SK-N-SH treated with all-trans-retinoic acid at 6 μM for 48 hours (cell line): ENCODE measurements around the gene EHBP1.

Source experiments
- CREB5 ChIP-seq: fragments of 250-450 bp; sonication (Bioruptor Pico); IDR thresholded peaks from 2 replicates; pipeline ENCODE4 v1.5.1; 2020; ENCODE audit warnings: low read depth, mild to moderate bottlenecking, moderate library complexity
- ESRRG ChIP-seq: fragments of 250-450 bp; sonication (Bioruptor Pico); IDR thresholded peaks from 2 replicates; pipeline ENCODE4 v1.6.1; 2021; ENCODE audit warnings: mild to moderate bottlenecking
- ISL1 ChIP-seq: fragments of 250-450 bp; sonication (Bioruptor Pico); IDR thresholded peaks from 2 replicates; pipeline ENCODE4 v2.1.2; 2022; ENCODE audit warnings: mild to moderate bottlenecking, moderate library complexity
- PATZ1 ChIP-seq: fragments of 250-450 bp; sonication (Bioruptor Pico); IDR thresholded peaks from 2 replicates; pipeline ENCODE4 v1.8.0; 2020; ENCODE audit warnings: mild to moderate bottlenecking, moderate library complexity, borderline replicate concordance
- POU6F1 ChIP-seq: fragments of 250-450 bp; sonication (Bioruptor Pico); IDR thresholded peaks from 2 replicates; pipeline ENCODE4 v1.8.0; 2021; ENCODE audit warnings: low read depth, mild to moderate bottlenecking, moderate library complexity, borderline replicate concordance
- RARB ChIP-seq: fragments of 250-450 bp; sonication (Bioruptor Pico); IDR thresholded peaks from 2 replicates; pipeline ENCODE4 v1.8.0; 2021; ENCODE audit warnings: mild to moderate bottlenecking, moderate library complexity
- TCF4 ChIP-seq: fragments of 250-450 bp; sonication (Bioruptor Pico); IDR thresholded peaks from 2 replicates; pipeline ENCODE4 v1.8.0; 2021; ENCODE audit warnings: mild to moderate bottlenecking, moderate library complexity, borderline replicate concordance
- TOX ChIP-seq: fragments of 250-450 bp; sonication (Bioruptor Pico); IDR thresholded peaks from 2 replicates; pipeline ENCODE4 v1.8.0; 2021; ENCODE audit warnings: mild to moderate bottlenecking, moderate library complexity, borderline replicate concordance
- ZFP3 ChIP-seq: fragments of 250-450 bp; sonication (Bioruptor Pico); IDR thresholded peaks from 2 replicates; pipeline ENCODE4 v1.5.0; 2020; ENCODE audit warnings: mild to moderate bottlenecking, moderate library complexity
- ZFP30 ChIP-seq: fragments of 450-650 bp; formaldehyde crosslinking; IDR thresholded peaks from 2 replicates; pipeline ENCODE4 v1.5.0; 2022; ENCODE audit warnings: mild to moderate bottlenecking, moderate library complexity
- ZNF70 ChIP-seq: fragments of 450-650 bp; formaldehyde crosslinking; IDR thresholded peaks from 2 replicates; pipeline ENCODE4 v1.5.0; 2020; ENCODE audit warnings: mild to moderate bottlenecking, moderate library complexity
- ZNF8 ChIP-seq: fragments of 450-650 bp; formaldehyde crosslinking; IDR thresholded peaks from 2 replicates; pipeline ENCODE4 v1.5.0; 2020; ENCODE audit warnings: mild to moderate bottlenecking, moderate library complexity
- TF ChIP-seq, protein P1 (sequence below): fragments of 250-450 bp; sonication (Bioruptor Pico); IDR thresholded peaks from 2 replicates; pipeline ENCODE4 v1.5.0; 2020; ENCODE audit warnings: mild to moderate bottlenecking, moderate library complexity

GRCh38 chr2:63073994-63074393 is 368.5 kb downstream of the EHBP1 start:
- TF ChIP-seq ZFP3 (CRISPR knock-in tag) (no peak), CREB5 (CRISPR knock-in tag) (no peak), PATZ1 (CRISPR knock-in tag) (no peak), ISL1 (CRISPR knock-in tag) (no peak), ZFP30 (CRISPR knock-in tag) (no peak), TOX (CRISPR knock-in tag) (no peak), ESRRG (CRISPR knock-in tag) (no peak), ZNF8 (no peak), TCF4 (no peak), RARB (no peak), POU6F1 (no peak), ZNF70 (CRISPR knock-in tag) (no peak)
- TF ChIP-seq, protein P1, sequence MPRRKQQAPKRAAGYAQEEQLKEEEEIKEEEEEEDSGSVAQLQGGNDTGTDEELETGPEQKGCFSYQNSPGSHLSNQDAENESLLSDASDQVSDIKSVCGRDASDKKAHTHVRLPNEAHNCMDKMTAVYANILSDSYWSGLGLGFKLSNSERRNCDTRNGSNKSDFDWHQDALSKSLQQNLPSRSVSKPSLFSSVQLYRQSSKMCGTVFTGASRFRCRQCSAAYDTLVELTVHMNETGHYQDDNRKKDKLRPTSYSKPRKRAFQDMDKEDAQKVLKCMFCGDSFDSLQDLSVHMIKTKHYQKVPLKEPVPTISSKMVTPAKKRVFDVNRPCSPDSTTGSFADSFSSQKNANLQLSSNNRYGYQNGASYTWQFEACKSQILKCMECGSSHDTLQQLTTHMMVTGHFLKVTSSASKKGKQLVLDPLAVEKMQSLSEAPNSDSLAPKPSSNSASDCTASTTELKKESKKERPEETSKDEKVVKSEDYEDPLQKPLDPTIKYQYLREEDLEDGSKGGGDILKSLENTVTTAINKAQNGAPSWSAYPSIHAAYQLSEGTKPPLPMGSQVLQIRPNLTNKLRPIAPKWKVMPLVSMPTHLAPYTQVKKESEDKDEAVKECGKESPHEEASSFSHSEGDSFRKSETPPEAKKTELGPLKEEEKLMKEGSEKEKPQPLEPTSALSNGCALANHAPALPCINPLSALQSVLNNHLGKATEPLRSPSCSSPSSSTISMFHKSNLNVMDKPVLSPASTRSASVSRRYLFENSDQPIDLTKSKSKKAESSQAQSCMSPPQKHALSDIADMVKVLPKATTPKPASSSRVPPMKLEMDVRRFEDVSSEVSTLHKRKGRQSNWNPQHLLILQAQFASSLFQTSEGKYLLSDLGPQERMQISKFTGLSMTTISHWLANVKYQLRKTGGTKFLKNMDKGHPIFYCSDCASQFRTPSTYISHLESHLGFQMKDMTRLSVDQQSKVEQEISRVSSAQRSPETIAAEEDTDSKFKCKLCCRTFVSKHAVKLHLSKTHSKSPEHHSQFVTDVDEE (CRISPR knock-in tag): no peak
